ENCODE data around the gene P2RY6.
A peak's percentile ranks its signal among the peaks of the same experiment; 100 is the strongest.
"Not testable (repeated sequence)": the region's sequence is repeated elsewhere in the genome, so short reads cannot be mapped to it uniquely, and the experiment has no call there.

Gene P2RY6

GRCh38 chr11:73271936-73272679 is at the start of gene P2RY6:
P2RY6 (plus strand) TSS chr11:73272338; CDS start chr11:73296519, 24,181 bp downstream.
- no peak for FAIRE-seq

DNA sequence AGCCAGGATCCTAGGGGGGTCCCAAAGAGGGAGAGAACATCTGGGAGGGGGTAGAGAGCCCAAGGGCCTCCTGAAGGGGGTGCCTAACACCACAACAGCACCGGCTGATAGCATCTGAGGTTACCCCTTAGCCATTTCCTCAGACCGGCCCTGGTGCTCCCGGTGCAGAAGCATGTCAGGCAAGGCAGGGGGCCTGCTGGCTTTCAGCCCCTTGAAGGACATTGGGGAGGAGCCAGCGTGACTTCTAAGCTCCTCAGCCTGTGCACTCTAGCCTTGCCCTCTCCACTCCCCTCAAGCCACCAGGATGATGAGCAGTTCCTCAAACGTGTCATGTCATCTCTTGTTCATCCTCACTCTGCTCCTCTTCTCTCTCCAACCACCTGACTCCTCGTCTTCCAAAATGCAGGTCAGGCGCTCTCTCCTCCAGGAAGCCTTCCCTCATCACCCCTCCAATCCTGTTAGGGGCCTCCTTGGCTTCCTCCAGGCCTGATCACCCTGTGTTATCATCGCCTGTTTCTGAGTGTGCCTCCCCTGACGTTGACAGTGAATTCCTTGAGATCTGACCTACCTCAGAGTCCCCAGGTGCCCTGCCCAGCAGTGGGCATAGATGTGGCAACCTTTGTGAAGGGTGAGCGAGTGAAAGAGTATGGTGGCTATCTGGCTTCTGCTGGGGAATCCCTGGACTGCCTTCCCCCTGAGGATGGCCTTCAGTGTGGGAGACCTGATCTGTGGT is 48.0 kb upstream of the P2RY6 start:
- no peak for FAIRE-seq

GRCh38 chr11:73225001-73225686 is 47.0 kb upstream of the P2RY6 start:
- no peak for FAIRE-seq

DNA sequence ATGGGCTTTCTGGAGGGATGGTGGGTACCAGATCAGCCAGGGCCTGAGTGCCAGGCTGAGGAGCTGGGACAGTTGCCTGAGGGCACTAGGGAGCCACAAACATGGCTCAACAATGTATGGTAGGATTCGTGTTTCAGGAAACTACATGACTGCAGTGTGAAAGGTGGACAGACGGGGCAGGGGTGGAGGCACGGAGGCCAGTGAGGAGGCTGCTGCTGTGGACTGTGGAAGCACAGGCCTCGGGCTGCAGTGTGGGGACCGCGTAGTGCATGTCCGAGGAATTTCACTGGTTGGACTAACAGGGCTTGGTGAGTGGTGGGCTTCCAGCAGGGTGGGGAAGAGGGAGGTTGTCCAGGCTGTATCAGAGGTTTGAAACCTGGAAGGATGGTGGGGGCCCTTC is 46.3 kb upstream of the P2RY6 start:
- no peak for FAIRE-seq

- no peak for FAIRE-seq
These were observed 45.7 kb upstream of the P2RY6 start for GRCh38 chr11:73226297-73227006.

GRCh38 chr11:73227571-73228211 is 44.4 kb upstream of the P2RY6 start:
- FAIRE-seq = no peak

DNA sequence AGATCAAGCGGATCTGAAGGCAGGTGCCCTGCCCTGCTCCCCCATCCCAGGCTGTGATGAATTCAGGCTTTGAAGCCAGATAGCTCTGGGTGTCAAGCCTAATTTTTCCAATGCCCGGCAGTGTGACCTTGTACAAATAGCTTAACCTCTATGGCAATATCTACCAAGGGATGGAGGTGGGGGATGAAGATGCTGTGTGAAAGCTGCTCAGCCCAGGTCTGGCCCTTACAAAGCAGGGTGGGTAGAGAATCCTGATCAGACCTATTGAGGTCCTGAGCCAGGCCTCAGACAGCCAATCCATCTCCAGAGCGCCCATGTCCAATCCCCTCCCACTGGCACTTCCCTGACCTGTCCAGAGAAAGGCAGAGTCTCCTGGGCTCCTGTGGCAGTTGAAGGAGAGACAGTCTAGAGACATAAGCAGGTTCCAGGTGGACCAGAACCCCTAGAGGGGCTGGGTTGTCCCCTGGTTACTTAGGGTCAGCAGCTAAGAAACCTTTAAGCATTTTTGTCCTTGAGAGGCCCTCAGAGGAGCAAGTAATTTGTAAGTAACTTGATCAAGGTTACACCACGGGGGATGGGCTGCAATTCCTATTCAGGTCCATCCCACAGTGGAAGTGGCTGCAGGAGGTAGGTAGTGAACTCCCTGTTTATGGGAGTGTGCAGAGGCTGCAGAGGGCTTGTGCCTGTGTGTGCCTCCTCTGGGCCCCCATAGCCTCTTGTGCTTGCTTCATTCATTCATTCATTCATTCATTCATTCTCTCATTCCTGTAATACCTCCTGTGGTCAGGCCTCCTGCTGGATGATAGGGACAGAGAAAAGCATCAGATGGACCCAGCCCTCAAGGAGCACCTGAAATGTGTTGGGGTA is 43.6 kb upstream of the P2RY6 start:
- FAIRE-seq = no peak

DNA sequence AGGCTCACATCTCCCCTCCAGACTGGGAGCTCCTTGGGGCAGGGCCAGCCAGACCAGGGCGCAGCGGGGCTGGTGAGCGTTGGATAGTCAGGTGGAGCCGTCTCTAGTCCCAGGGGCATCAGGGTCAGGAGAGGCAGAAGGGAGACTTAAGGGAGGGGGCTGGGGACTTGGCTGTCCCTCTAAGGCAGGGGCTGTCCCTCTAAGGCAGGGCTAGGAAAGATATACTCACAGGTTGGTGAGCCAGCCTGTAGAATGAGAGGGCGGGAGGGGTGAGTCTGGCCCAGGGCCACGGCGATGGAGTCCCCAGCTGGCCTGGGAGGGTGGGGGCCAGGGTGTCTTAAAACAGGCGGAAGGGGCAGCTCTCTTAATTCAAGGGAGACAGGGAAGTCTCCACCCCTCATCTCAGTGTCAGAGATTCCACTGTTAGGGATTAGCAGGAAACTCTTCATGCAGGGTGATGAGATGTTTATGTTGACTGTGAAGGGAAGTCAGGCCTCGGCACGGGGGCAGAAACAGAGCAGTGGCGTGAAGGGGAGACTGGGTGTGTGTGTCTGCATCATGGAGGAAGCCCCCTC is 42.7 kb upstream of the P2RY6 start:
- no peak for FAIRE-seq

GRCh38 chr11:73229896-73230875 is 42.0 kb upstream of the P2RY6 start:
- FAIRE-seq = no peak

DNA sequence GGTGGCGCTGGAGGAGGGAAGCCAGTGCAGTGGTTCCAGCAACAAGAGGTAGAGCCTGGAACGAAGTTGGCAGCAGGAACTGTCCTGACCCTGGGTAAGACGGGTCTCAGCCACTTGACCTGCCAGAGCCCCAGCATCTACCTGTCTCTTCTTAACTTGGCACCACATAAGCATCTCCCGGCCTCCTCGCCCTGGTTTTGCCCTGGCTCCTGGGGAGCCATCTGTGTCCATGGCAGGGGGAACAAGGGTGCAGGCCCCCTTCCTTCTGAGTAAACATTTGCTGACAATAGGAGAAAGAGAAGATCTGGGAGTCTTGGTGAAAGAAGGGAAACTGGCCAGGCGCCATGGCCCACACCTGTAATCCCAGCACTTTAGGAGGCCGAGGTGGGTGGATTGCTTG is 41.2 kb upstream of the P2RY6 start:
- FAIRE-seq = no peak

- FAIRE-seq = not testable (repeated sequence)
These were observed 39.7 kb upstream of the P2RY6 start for GRCh38 chr11:73232487-73232886.

GRCh38 chr11:73233211-73233610 is 38.9 kb upstream of the P2RY6 start:
- no peak for FAIRE-seq

DNA sequence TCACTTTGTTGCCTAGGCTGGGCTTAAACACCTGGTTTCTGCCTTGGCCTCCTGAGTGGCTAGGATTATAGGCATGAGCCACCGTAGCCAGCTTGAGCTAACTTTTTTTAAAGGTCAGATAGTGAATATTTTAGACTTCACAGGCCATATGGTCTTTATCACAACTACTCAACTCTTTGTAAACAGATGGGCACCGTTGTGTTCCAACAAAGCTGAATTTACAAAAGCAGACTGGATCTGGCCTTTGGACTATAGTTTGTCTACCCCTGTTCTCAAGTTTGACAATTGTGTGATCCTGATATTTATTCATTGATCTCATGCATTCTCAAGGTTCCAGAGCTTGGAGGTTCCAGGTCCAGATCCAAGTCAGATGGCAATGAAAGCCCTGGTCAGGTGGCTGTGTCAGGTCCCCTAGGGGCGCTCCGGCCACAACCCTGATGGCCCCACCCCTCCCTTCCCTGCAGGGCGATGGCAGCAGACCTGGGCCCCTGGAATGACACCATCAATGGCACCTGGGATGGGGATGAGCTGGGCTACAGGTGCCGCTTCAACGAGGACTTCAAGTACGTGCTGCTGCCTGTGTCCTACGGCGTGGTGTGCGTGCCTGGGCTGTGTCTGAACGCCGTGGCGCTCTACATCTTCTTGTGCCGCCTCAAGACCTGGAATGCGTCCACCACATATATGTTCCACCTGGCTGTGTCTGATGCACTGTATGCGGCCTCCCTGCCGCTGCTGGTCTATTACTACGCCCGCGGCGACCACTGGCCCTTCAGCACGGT is 38.3 kb upstream of the P2RY6 start:
- FAIRE-seq = no peak

- no peak for FAIRE-seq
These were observed 37.5 kb upstream of the P2RY6 start for GRCh38 chr11:73234471-73235181.

DNA sequence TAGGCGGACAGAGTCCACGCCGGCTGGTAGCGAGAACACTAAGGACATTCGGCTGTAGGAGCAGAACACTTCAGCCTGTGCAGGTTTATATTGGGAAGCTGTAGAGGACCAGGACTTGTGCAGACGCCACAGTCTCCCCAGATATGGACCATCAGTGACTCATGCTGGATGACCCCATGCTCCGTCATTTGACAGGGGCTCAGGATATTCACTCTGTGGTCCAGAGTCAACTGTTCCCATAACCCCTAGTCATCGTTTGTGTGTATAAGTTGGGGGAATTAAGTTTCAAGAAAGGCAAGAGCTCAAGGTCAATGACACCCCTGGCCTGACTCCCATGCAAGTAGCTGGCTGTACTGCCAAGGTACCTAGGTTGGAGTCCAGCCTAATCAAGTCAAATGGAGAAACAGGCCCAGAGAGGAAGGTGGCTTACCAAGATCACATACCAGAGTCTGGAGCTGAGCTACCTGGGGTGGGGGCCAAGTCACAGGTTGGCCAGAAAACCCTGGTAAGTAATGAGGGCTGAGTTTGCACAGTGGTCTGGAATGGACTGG is 36.8 kb upstream of the P2RY6 start:
- FAIRE-seq = no peak

DNA sequence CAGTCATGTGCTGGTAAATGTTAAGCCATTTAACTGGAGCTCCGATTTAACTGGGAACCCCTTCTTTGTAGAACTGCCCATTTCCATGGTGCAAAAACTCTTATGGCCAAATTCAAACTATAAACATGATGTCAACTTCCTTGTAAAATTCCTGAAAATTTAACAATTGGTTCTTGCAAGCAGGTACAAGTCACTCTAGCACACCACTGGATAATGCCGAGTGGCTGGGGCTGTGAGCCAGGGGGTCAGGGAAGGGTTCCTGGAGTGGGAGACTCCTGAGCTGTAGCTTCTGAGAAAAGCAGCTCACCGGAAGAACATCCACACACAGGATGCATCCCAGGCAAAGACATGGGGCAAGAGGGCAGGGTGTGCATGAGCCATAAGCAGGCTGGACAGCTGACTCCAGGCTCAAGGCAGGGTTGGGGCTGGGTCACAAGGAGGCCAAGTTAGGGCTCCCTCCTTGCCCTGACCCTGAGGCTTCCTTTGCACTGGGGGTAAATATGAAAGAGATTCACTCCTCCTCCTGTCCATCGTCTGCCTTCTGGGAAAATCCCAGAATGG is 35.9 kb upstream of the P2RY6 start:
- FAIRE-seq = no peak

- peak; percentile 40 for FAIRE-seq
These were observed 35.3 kb upstream of the P2RY6 start for GRCh38 chr11:73236854-73237253.
